ENCODE measurements around the gene NDUFB11.
"Not testable (repeated sequence)": the region's sequence is repeated elsewhere in the genome, so short reads cannot be mapped to it uniquely, and the experiment has no call there.

NDUFB11 gene

GRCh38 chrX:47145395-47146120 lies 1.1 kb upstream of the NDUFB11 start:
- no peak for FAIRE-seq

GRCh38 chrX:47143894-47144625 lies 442 bp downstream of the NDUFB11 start:
- no peak for FAIRE-seq

GRCh38 chrX:47138171-47138570 lies 6.3 kb downstream of the NDUFB11 start:
- no peak for FAIRE-seq

GRCh38 chrX:47135650-47136049 lies 8.9 kb downstream of the NDUFB11 start:
- FAIRE-seq = not testable (repeated sequence)

GRCh38 chrX:47133493-47133892 lies 11.0 kb downstream of the NDUFB11 start:
- no peak for FAIRE-seq

GRCh38 chrX:47129899-47130358 lies 14.6 kb downstream of the NDUFB11 start:
- no peak for FAIRE-seq

- FAIRE-seq = no peak
Observed at GRCh38 chrX:47129157-47129898, 15.2 kb downstream of the NDUFB11 start.

GRCh38 chrX:47124466-47124865 lies 20.0 kb downstream of the NDUFB11 start:
- not testable (repeated sequence) for FAIRE-seq

GRCh38 chrX:47116551-47117110 lies 27.9 kb downstream of the NDUFB11 start:
- not testable (repeated sequence) for FAIRE-seq

GRCh38 chrX:47112316-47112954 lies 32.1 kb downstream of the NDUFB11 start:
- FAIRE-seq = no peak

- not testable (repeated sequence) for FAIRE-seq
Observed at GRCh38 chrX:47110936-47111615, 33.4 kb downstream of the NDUFB11 start.

GRCh38 chrX:47101206-47101605 lies 43.3 kb downstream of the NDUFB11 start:
- no peak for FAIRE-seq

- no peak for FAIRE-seq
Observed at GRCh38 chrX:47098338-47099094, 46.0 kb downstream of the NDUFB11 start.

GRCh38 chrX:47097018-47097417 lies 47.5 kb downstream of the NDUFB11 start:
- no peak for FAIRE-seq

- no peak for FAIRE-seq
Observed at GRCh38 chrX:47093860-47094259, 50.6 kb downstream of the NDUFB11 start.

GRCh38 chrX:47093248-47093647 lies 51.3 kb downstream of the NDUFB11 start:
- FAIRE-seq = peak; percentile 94
